NCI-H524 treated with DMSO at 0.1 percent for 48 hours (cell line): ENCODE results near the gene CCDC141.
"Not testable (repeated sequence)": the region's sequence is repeated elsewhere in the genome, so short reads cannot be mapped to it uniquely, and the experiment has no call there.

Experiments used
- DNase-seq: peaks from one replicate; lab custom pipeline; 2025; lab: John Stamatoyannopoulos, UW

CCDC141 gene

GRCh38 chr2:179049546-179050311 lies at the start of gene CCDC141:
Gene CCDC141 (minus strand): TSS chr2:179050137. CDS start chr2:179049941, 196 bp downstream.
- no peak for DNase-seq

GRCh38 chr2:179098080-179098689 lies 48.2 kb upstream of the CCDC141 start:
- no peak for DNase-seq

GRCh38 chr2:179097131-179097530 lies 47.2 kb upstream of the CCDC141 start:
- DNase-seq = no peak

- DNase-seq = no peak
Observed at GRCh38 chr2:179096090-179096489, 46.2 kb upstream of the CCDC141 start.

GRCh38 chr2:179092912-179093311 lies 43.0 kb upstream of the CCDC141 start:
- DNase-seq = not testable (repeated sequence)

- no peak for DNase-seq
Observed at GRCh38 chr2:179082697-179083096, 32.8 kb upstream of the CCDC141 start.

- no peak for DNase-seq
Observed at GRCh38 chr2:179081954-179082353, 32.0 kb upstream of the CCDC141 start.

GRCh38 chr2:179072527-179072926 lies 22.6 kb upstream of the CCDC141 start:
- no peak for DNase-seq

- no peak for DNase-seq
Observed at GRCh38 chr2:179071810-179072355, 21.9 kb upstream of the CCDC141 start.

- DNase-seq = no peak
Observed at GRCh38 chr2:179070895-179071294, 21.0 kb upstream of the CCDC141 start.

GRCh38 chr2:179069685-179070084 lies 19.7 kb upstream of the CCDC141 start:
- DNase-seq = no peak

- DNase-seq = no peak
Observed at GRCh38 chr2:179068991-179069643, 19.2 kb upstream of the CCDC141 start.

- no peak for DNase-seq
Observed at GRCh38 chr2:179059026-179059700, 9.2 kb upstream of the CCDC141 start.

GRCh38 chr2:179057737-179058136 lies 7.8 kb upstream of the CCDC141 start:
- no peak for DNase-seq

- DNase-seq = not testable (repeated sequence)
Observed at GRCh38 chr2:179053568-179053967, 3.6 kb upstream of the CCDC141 start.

- no peak for DNase-seq
Observed at GRCh38 chr2:179051250-179051649, 1.3 kb upstream of the CCDC141 start.

- DNase-seq = no peak
Observed at GRCh38 chr2:179050755-179051154, 818 bp upstream of the CCDC141 start.

- DNase-seq = no peak
Observed at GRCh38 chr2:179049203-179049545, 763 bp downstream of the CCDC141 start.

GRCh38 chr2:179048099-179048498 lies 1.8 kb downstream of the CCDC141 start:
- DNase-seq = no peak

- DNase-seq = not testable (repeated sequence)
Observed at GRCh38 chr2:179045602-179046001, 4.3 kb downstream of the CCDC141 start.

- no peak for DNase-seq
Observed at GRCh38 chr2:179044500-179044899, 5.4 kb downstream of the CCDC141 start.

GRCh38 chr2:179037807-179038206 lies 12.1 kb downstream of the CCDC141 start:
- no peak for DNase-seq
